ENCODE measurements around the gene PLXNA2. TPM values are rescaled to one million over a fixed set of nuclear protein-coding genes. Genes with fewer than 3 reads are reported as not detected.

PLXNA2 gene
- total and polyA plus RNA-seq, 2 of the 13 experiments (the other 11 are each of a cell fraction or from before 2014, with no cell fraction given): 1.1 to 2.1 TPM

DNA sequence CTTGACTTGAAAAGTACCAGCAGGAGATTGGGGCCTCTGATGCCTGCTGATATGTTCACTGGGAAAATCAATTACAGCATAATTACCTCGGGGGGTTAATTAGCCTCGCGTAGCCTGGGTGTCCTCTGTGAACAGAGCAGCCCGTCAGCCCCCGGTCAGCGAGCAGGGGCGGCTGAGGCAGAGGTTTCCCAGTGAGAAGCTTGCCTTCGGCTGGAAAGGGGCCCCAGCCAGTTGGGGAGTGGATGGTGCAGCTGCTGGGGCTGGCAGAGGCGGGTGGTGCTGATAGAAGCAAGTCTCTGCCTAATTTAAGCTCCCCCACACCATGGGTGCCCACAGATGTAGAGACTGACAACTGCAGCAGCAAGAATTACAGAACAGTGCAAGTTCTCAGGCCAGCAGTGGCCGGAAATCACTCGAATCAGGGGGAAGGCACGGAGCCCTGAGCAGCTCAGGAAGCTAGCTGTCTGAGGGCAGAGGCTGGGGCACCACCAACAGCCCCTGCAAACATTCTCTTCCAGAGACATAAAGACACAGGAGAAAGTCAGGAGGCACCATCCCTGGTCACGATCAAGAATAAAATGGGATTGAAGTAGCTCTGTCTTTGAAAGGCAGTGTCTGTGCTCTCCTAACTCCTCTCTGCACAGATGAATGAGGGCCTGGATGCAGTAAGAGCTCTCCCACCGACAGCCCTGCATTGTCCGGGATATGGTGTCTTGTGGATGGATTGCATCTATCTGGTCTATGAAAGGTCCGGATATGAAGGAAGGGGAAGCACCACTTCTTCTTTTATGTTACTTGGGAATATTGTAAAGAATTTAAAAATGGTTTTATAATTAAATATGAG lies 166.7 kb downstream of the PLXNA2 start:
- Histone ChIP-seq H3K27ac (ENCODE audit: extremely low read length, insufficient read depth, low read length) (no peak overlapping the region), H3K36me3 (replicated peaks in 1 of 2; ENCODE audit: control insufficient read depth in 1 of 2, insufficient read depth in 2 of 2, low read length in 2 of 2) (no peaks in the 10 kb centered on the region; a peak in 1 of 5 replicates), H3K4me3 (replicated peaks in 1 of 3; ENCODE audit: insufficient read depth in 1 of 3, low read depth in 2 of 3, low read length in 3 of 3) (no peak overlapping the region), H2AFZ (ENCODE audit: low read length) (no peak overlapping the region), H4K20me1 (ENCODE audit: insufficient read depth, low read length) (no peaks in the 10 kb centered on the region), H3K27me3 (ENCODE audit: control insufficient read depth in 1 of 2, insufficient read depth in 2 of 2, low read length in 2 of 2) (no peaks in the 10 kb centered on the region), H3K9ac (ENCODE audit: insufficient read depth, low read depth, low read length) (no peak overlapping the region), H3K4me1 (ENCODE audit: insufficient read depth, low read length) (no peaks in the 10 kb centered on the region), H3K9me3 (ENCODE audit: low read length) (no peaks in the 10 kb centered on the region), H3K4me2 (ENCODE audit: low read depth, low read length) (no peak overlapping the region), H3K79me2 (ENCODE audit: insufficient read depth, low read length) (no peaks in the 10 kb centered on the region)
- FAIRE-seq (no peak), ATAC-seq (no peak), DNase-seq (ENCODE audit: low spot score) (no peak)
- TF ChIP-seq HCFC1 (IDR thresholded peaks at IDR 0.05; ENCODE audit: low read depth, low read length) (no peak), JUND (CRISPR knock-in tag; IDR thresholded peaks at IDR 0.05) (no peak), ZSCAN20 (CRISPR knock-in tag; IDR thresholded peaks at IDR 0.05; ENCODE audit: borderline replicate concordance) (no peak), LCORL (IDR thresholded peaks at IDR 0.05) (no peak), LCORL (CRISPR knock-in tag; IDR thresholded peaks at IDR 0.05) (no peak), SIN3A (IDR thresholded peaks at IDR 0.05; ENCODE audit: borderline replicate concordance, low read depth, low read length) (no peak), MTA1 (CRISPR knock-in tag; IDR thresholded peaks at IDR 0.05; ENCODE audit: borderline replicate concordance) (no peak), GATA4 (IDR thresholded peaks at IDR 0.05; ENCODE audit: borderline replicate concordance, low read depth) (no peak)
- TF ChIP-seq, protein P1, sequence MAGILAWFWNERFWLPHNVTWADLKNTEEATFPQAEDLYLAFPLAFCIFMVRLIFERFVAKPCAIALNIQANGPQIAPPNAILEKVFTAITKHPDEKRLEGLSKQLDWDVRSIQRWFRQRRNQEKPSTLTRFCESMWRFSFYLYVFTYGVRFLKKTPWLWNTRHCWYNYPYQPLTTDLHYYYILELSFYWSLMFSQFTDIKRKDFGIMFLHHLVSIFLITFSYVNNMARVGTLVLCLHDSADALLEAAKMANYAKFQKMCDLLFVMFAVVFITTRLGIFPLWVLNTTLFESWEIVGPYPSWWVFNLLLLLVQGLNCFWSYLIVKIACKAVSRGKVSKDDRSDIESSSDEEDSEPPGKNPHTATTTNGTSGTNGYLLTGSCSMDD (CRISPR knock-in tag; IDR thresholded peaks at IDR 0.05): no peak
- CTCF ChIA-PET (ENCODE audit: low intra/inter-chr PET ratio, low total read pairs): no interaction called here
- BruUV-seq (replicated peaks): no TSS peak
- in situ Hi-C loops (cut with HindIII; ENCODE audit: extremely low pct_ligation_motif_present, low pct_unique_long_range_greater_than_20kb): no loop called here
- 73% methylated on average over 8 of the region's 16 CpGs for WGBS (ENCODE audit: low lambda C conversion rate)
- POLR2A ChIA-PET: no interaction called here
- intact Hi-C loops (cut with micrococcal nuclease; ENCODE audit: unreplicated experiment): no loop called here

Measured in HepG2 (cell line).